Neuronal stem cell (in vitro differentiated cells): ENCODE results near the gene RTN4RL1.

ENCODE experiments used
- DNase-seq: peaks from one replicate; pipeline ENCODE4 v3.0.0-alpha.2; 2013; ENCODE audit warnings: low spot score
- H2AFZ ChIP-seq: one replicate; pipeline ENCODE4 v1.6.1; 2013; ENCODE audit warnings: mild to moderate bottlenecking, low read length, inconsistent platforms
- H2AK5ac ChIP-seq: 2 replicates; pipeline ENCODE4 v1.6.1; 2013; ENCODE audit warnings: low read depth, mild to moderate bottlenecking, inconsistent platforms, low read length, moderate library complexity, mixed read lengths
- H2BK120ac ChIP-seq: 2 replicates; pipeline ENCODE4 v1.6.1; 2013; ENCODE audit warnings: low read depth, mild to moderate bottlenecking, inconsistent platforms, low read length, moderate library complexity, mixed read lengths
- H2BK12ac ChIP-seq: one replicate; pipeline ENCODE4 v1.6.1; 2013; ENCODE audit warnings: low read length, inconsistent platforms
- H2BK15ac ChIP-seq: 2 replicates; pipeline ENCODE4 v1.6.1; 2013; ENCODE audit warnings: mild to moderate bottlenecking, low read length, inconsistent platforms, mixed read lengths
- H2BK5ac ChIP-seq: one replicate; pipeline ENCODE4 v1.6.1; 2013; ENCODE audit warnings: inconsistent platforms, mild to moderate bottlenecking, low read length, moderate library complexity
- H3K14ac ChIP-seq: one replicate; pipeline ENCODE4 v1.6.1; 2013; ENCODE audit warnings: low read length, inconsistent platforms
- H3K18ac ChIP-seq: 2 replicates; pipeline ENCODE4 v1.6.1; 2013; ENCODE audit warnings: low read length, inconsistent platforms
- H3K23ac ChIP-seq: 2 replicates; pipeline ENCODE4 v1.6.1; 2013; ENCODE audit warnings: low read depth, mild to moderate bottlenecking, mixed read lengths, low read length, inconsistent platforms; ENCODE audit not compliant: poor library complexity
- H3K27ac ChIP-seq: replicated peaks from 3 replicates; pipeline ENCODE4 v1.5.1; 2013; ENCODE audit warnings: low read length, inconsistent platforms
- H3K27me3 ChIP-seq, 3 experiments: 2 replicates each; pipeline ENCODE4 v1.6.1; 2013; ENCODE audit warnings: low read length in 3 of 3, mild to moderate bottlenecking in 2 of 3, inconsistent platforms in 1 of 3, low read depth in 1 of 3, mixed read lengths in 1 of 3, moderate library complexity in 1 of 3; ENCODE audit not compliant: control insufficient read depth in 3 of 3, insufficient read depth in 3 of 3
- H3K36me3 ChIP-seq, 2 donors: replicated peaks in 1 of 2; 2 replicates each; pipeline ENCODE4 v1.6.1; 2013; ENCODE audit warnings: low read length in 2 of 2; ENCODE audit not compliant: control insufficient read depth in 2 of 2, insufficient read depth in 2 of 2
- H3K4ac ChIP-seq: 2 replicates; pipeline ENCODE4 v1.6.1; 2013; ENCODE audit warnings: inconsistent platforms, mild to moderate bottlenecking, low read length, moderate library complexity
- H3K4me1 ChIP-seq, 2 donors: 1 replicate in 1 of 2; 2 replicates in 1 of 2; pipeline ENCODE4 v1.6.1; 2013; ENCODE audit warnings: low read length in 2 of 2, low read depth in 1 of 2; ENCODE audit not compliant: control insufficient read depth in 2 of 2, insufficient read depth in 1 of 2
- H3K4me2 ChIP-seq: one replicate; pipeline ENCODE4 v1.6.1; 2013; ENCODE audit warnings: mild to moderate bottlenecking, low read length, inconsistent platforms; ENCODE audit not compliant: insufficient read depth, poor library complexity, severe bottlenecking
- H3K4me3 ChIP-seq, 2 donors: 2 replicates each; pipeline ENCODE4 v1.5.1; 2013; ENCODE audit warnings: low read length in 2 of 2, mild to moderate bottlenecking in 2 of 2, inconsistent platforms in 1 of 2, moderate library complexity in 1 of 2
- H3K79me1 ChIP-seq: one replicate; pipeline ENCODE4 v1.6.1; 2013; ENCODE audit warnings: low read depth, mild to moderate bottlenecking, inconsistent platforms, low read length, moderate library complexity
- H3K9ac ChIP-seq: one replicate; pipeline ENCODE4 v1.6.1; 2013; ENCODE audit warnings: mild to moderate bottlenecking, low read depth, low read length, inconsistent platforms; ENCODE audit not compliant: poor library complexity
- H3K9me3 ChIP-seq, 2 donors: replicated peaks in 1 of 2; 2 replicates each; pipeline versions ENCODE3 to v1.6.1; 2013; ENCODE audit warnings: low read length in 2 of 2, mild to moderate bottlenecking in 2 of 2, inconsistent platforms in 1 of 2, low read depth in 1 of 2, mixed read lengths in 1 of 2, moderate library complexity in 1 of 2; ENCODE audit not compliant: control insufficient read depth in 2 of 2, insufficient read depth in 1 of 2
- H4K8ac ChIP-seq: one replicate; pipeline ENCODE4 v1.6.1; 2013; ENCODE audit warnings: low read depth, mild to moderate bottlenecking, inconsistent platforms, low read length, moderate library complexity
- H4K91ac ChIP-seq: one replicate; pipeline ENCODE4 v1.6.1; 2013; ENCODE audit warnings: low read length, low read depth, mild to moderate bottlenecking, inconsistent platforms; ENCODE audit not compliant: poor library complexity
- WGBS, 2 donors: extraction: QIAGEN DNeasy Blood & Tissue Kit; methylation state at CpG; one replicate each; pipeline ENCODE4 v1.1.7; 2013; ENCODE audit warnings: missing lambda C conversion rate in 2 of 2, mixed read lengths in 1 of 2; ENCODE audit not compliant: insufficient read length in 2 of 2, insufficient replicate concordance in 1 of 2; ENCODE audit errors: extremely low coverage in 2 of 2; 5-methylcytosine and 5-hydroxymethylcytosine counted together

Gene RTN4RL1

GRCh38 chr17:2027528-2028233 is 2.5 kb upstream of the RTN4RL1 start:
- Histone ChIP-seq H3K4me1 (peaks cover 11 to 12% of the 10 kb centered on the region in 2 donors), H3K79me1 (peaks cover 4% of the 10 kb centered on the region), H4K8ac (no peak overlapping the region), H3K36me3 (no peaks in the 10 kb centered on the region), H3K9me3 (peaks cover 3 to 4% of the 10 kb centered on the region in 2 donors), H3K23ac (no peak overlapping the region), H2AFZ (no peak overlapping the region), H3K4me2 (no peak overlapping the region), H2BK5ac (no peak overlapping the region), H3K18ac (peak overlapping the region; percentile 32), H4K91ac (no peak overlapping the region), H3K27me3 (peaks cover 8 to 66% (median 49%) of the 10 kb centered on the region in 3 experiments), H3K9ac (no peak overlapping the region), H2BK15ac (peak overlapping the region; percentile 34), H3K14ac (no peak overlapping the region), H3K4ac (no peak overlapping the region), H2BK12ac (no peak overlapping the region), H3K4me3 (no peak overlapping the region), H2AK5ac (peak overlapping the region; percentile 26), H2BK120ac (no peak overlapping the region), H3K27ac (no peak overlapping the region)
- DNase-seq: no peak
- no CpG with 5 or more reads among the region's 11 CpGs for WGBS, 2 donors

- H3K79me1 ChIP-seq: peaks cover 4% of the 10 kb centered on the region
- H3K27me3 ChIP-seq: peaks cover 8 to 77% (median 49%) of the 10 kb centered on the region in 3 experiments
- H2BK120ac ChIP-seq: peak overlapping the region; percentile 84
- no CpG with 5 or more reads among the region's 55 CpGs for WGBS, 2 donors
- H4K8ac ChIP-seq: no peak overlapping the region
- peak overlapping the region; percentile 96 for H3K4me2 ChIP-seq
- H2BK15ac ChIP-seq: peak overlapping the region; percentile 91
- H3K4ac ChIP-seq: no peak overlapping the region
- H3K4me1 ChIP-seq: peaks cover 11 to 16% of the 10 kb centered on the region in 2 donors
- H2AFZ ChIP-seq: peak overlapping the region; percentile 92
- H2AK5ac ChIP-seq: peak overlapping the region; percentile 93
- no peaks in the 10 kb centered on the region for H3K36me3 ChIP-seq
- peak overlapping the region; percentile 95 for H3K18ac ChIP-seq
- peak; percentile 57 for DNase-seq
- H3K27ac ChIP-seq: no peak overlapping the region
- peaks cover 3 to 4% of the 10 kb centered on the region in 2 donors for H3K9me3 ChIP-seq
- H3K14ac ChIP-seq: no peak overlapping the region
- peak overlapping the region; percentile 17 for H3K9ac ChIP-seq
- H2BK5ac ChIP-seq: peak overlapping the region; percentile 95
- H4K91ac ChIP-seq: no peak overlapping the region
- H3K23ac ChIP-seq: peak overlapping the region; percentile 96
- H2BK12ac ChIP-seq: peak overlapping the region; percentile 87
- peak overlapping the region; percentile 38 to 81 for H3K4me3 ChIP-seq
Measured at GRCh38 chr17:2025622-2026309, 632 bp upstream of the RTN4RL1 start.

- peak overlapping the region; percentile 95 for H3K18ac ChIP-seq
- H4K8ac ChIP-seq: no peak overlapping the region
- H2BK5ac ChIP-seq: peak overlapping the region; percentile 95
- H3K4ac ChIP-seq: no peak overlapping the region
- H3K27ac ChIP-seq: no peak overlapping the region
- H3K36me3 ChIP-seq: no peaks in the 10 kb centered on the region
- H2AK5ac ChIP-seq: peak overlapping the region; percentile 76
- H2BK12ac ChIP-seq: no peak overlapping the region
- peaks cover 1% of the 10 kb centered on the region for H3K79me1 ChIP-seq
- no CpG with 5 or more reads among the region's 73 CpGs for WGBS, 2 donors
- peak overlapping the region; percentile 94 for H3K14ac ChIP-seq
- H2AFZ ChIP-seq: peak overlapping the region; percentile 92
- no peak overlapping the region for H4K91ac ChIP-seq
- H2BK15ac ChIP-seq: peak overlapping the region; percentile 98
- H3K9me3 ChIP-seq: peaks cover 3 to 4% of the 10 kb centered on the region in 2 donors
- H3K4me2 ChIP-seq: peak overlapping the region; percentile 96
- peaks cover 10 to 18% of the 10 kb centered on the region in 2 donors for H3K4me1 ChIP-seq
- H3K23ac ChIP-seq: peak overlapping the region; percentile 19
- no peak for DNase-seq
- H3K27me3 ChIP-seq: peaks cover 8 to 86% (median 48%) of the 10 kb centered on the region in 3 experiments
- H2BK120ac ChIP-seq: peak overlapping the region; percentile 77
- H3K9ac ChIP-seq: peak overlapping the region; percentile 79
- H3K4me3 ChIP-seq: peak overlapping the region; percentile 38 to 81
Measured at GRCh38 chr17:2024572-2025219, 438 bp downstream of the RTN4RL1 start.
